IPS-NIHi7 (cell line): ENCODE data around the gene IL36G.
"Not testable (repeated sequence)": the region's sequence is repeated elsewhere in the genome, so short reads cannot be mapped to it uniquely, and the experiment has no call there.

ENCODE experiments used
- DNase-seq: peaks from one replicate; pipeline ENCODE4 v3.0.0; 2012; ENCODE audit warnings: mixed read lengths; ENCODE audit errors: extremely low spot score

The IL36G gene

DNA sequence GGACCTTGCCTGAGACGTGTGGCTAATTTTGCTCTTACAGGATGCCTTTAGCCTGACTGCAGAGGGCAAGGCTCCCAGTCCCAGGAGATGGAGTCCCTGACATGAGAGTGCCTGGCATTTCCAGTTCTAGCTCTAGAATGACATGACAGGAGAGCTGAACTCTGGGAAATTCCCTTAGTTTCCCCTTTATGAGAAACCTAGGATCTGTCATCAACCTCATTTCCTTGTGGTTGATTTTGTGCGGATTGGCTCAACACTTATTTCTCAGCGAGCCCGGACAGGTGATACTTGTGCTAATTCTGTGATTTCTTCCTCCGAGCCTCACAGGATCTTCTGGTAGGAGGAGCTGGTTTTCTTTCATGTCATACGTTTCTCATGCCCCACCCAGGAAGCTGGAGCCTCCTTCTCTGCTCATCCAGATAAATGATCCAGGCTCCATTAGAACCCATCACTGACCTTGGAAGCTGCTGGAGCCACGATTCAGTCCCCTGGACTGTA is at the start of gene IL36G:
TSS of gene IL36G (plus strand) at position 448 of the 498 bp plus-strand sequence. CDS start 633 bp downstream, outside the sequence.
- no peak for DNase-seq

DNA sequence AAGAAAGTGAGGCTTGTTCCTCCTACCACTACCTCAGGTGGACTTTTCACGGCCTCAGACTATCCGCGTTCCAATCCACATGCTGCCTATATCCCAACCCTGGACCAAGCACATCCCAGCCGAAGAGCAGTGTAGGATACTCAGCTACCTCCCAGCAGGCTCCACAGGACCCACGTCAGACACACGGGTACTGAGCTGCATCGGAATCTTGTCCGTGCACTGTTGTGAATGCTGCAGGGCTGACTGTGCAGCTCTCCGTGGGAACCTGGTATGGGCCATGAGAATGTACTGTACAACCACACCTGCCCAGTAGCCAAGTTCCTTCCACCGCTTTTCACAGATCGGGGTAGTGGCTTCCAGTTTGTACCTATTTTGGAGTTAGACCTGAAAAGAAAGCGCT is 44.5 kb upstream of the IL36G start:
- no peak for DNase-seq

- not testable (repeated sequence) for DNase-seq
Observed at GRCh38 chr2:112934117-112934516, 43.7 kb upstream of the IL36G start.

GRCh38 chr2:112936927-112937232 is 40.9 kb upstream of the IL36G start:
- no peak for DNase-seq

DNA sequence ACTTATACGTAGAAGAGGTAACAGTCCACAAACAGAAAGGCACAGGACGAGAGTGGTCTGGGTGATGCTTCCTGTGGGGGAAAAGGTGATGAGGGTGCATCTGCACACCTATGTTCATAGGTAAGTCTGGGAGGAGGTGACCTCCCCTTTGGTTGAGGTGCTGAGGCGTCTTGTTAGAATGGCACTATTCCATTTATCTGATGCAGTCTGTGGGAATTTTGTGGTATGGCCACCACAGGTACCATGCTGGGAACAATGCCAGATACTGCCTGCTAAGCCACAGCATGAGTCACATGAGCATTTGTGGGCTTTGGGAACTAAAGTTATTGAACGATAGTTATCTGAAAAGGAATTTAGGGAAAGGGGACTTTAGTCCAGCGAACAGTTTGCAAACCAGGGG is 38.9 kb upstream of the IL36G start:
- no peak for DNase-seq

GRCh38 chr2:112939425-112939824 is 38.4 kb upstream of the IL36G start:
- no peak for DNase-seq

- no peak for DNase-seq
Observed at GRCh38 chr2:112940859-112941625, 36.8 kb upstream of the IL36G start.

GRCh38 chr2:112941753-112942653 is 35.8 kb upstream of the IL36G start:
- peak; percentile 89 for DNase-seq

- no peak for DNase-seq
Observed at GRCh38 chr2:112942654-112943002, 35.2 kb upstream of the IL36G start.

GRCh38 chr2:112944971-112945370 is 32.8 kb upstream of the IL36G start:
- DNase-seq: no peak

- no peak for DNase-seq
Observed at GRCh38 chr2:112946086-112946485, 31.7 kb upstream of the IL36G start.

- no peak for DNase-seq
Observed at GRCh38 chr2:112947374-112947773, 30.4 kb upstream of the IL36G start.

DNA sequence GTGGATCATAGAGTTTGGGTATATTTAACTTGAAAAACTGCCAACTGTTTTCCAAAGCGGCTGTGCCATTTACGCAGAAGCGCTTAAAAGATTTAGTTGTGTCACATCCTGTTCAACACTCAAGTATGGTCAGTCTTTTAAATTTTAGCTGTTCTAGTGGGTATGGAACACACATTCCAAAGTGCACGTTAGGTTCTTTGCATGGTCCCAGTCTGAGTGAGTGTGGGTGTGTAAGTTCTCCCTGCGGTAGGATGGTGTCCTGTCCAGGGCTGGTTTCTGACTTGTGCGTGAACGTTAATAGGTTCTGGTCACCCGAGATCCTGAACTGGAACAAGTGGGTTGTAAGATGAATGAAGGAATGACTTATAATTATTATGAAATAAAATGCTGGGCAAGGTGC is 28.4 kb upstream of the IL36G start:
- no peak for DNase-seq

GRCh38 chr2:112954364-112954763 is 23.4 kb upstream of the IL36G start:
- DNase-seq: no peak

- DNase-seq: no peak
Observed at GRCh38 chr2:112957511-112957910, 20.3 kb upstream of the IL36G start.

- DNase-seq: peak; percentile 69
Observed at GRCh38 chr2:112958428-112959108, 19.2 kb upstream of the IL36G start.

GRCh38 chr2:112959109-112959812 is 18.5 kb upstream of the IL36G start:
- peak; percentile 49 for DNase-seq

- peak; percentile 41 for DNase-seq
Observed at GRCh38 chr2:112960230-112960825, 17.5 kb upstream of the IL36G start.

DNA sequence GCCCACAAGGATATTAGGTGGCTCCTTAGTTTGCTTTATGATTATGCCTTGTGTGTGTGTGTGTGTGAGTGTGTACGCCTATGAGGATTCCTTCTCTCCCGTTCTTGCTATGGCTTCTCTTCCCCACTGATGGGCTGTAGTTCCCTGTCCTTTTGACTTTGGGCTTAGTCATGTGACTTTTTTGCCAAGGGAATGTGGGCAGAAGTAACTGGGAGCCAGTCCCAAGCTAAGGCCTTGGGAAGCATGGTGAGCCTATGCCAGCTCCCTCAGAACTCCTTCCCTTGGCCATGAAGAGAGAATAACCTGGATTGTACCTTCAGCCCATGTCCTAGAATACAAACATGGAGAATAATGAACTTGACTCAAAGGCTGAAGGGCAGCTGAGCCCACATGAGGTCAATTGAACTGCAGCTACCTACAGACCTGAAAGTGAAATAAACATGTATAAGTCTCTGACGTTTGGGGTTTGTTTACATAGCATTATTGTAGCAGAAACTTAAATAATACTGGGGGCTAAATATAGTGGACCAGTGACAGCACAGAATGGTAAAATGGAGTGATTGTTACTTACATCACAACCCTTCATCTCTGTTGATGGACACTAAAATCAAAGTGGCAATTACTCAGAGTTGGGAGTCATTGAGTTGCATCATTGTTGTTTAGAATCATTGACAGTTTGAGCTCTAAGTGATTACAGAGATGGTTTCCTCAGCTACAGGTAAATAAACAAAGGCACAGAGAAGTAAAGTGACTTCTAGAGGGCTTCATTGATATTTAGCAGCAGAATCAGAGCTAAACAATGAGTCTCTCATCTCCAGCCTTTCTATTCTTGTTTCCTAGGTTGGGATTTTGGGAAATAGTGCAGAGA is 15.3 kb upstream of the IL36G start:
- no peak for DNase-seq

GRCh38 chr2:112967023-112967422 is 10.8 kb upstream of the IL36G start:
- DNase-seq: no peak
